Measurements from ENCODE around the gene CSF3.
"Not testable (repeated sequence)": the region's sequence is repeated elsewhere in the genome, so short reads cannot be mapped to it uniquely, and the experiment has no call there.

CSF3 gene

GRCh38 chr17:40005520-40005919, 9.7 kb upstream of the CSF3 start:
- H3K4me3 ChIP-seq (ENCODE audit: low read depth, low read length), result no peak overlapping the region
- no peak for TF ChIP-seq CTCF (IDR thresholded peaks at IDR 0.05; ENCODE audit: insufficient read depth, low read depth, low read length, missing control alignments)
- DNase-seq (ENCODE audit: low read depth), result no peak

- H3K4me3 ChIP-seq (ENCODE audit: low read depth, low read length); DNase-seq (ENCODE audit: low read depth): not testable (repeated sequence)
Measured at GRCh38 chr17:40010946-40011500, 4.2 kb upstream of the CSF3 start.

GRCh38 chr17:40012017-40012647, 3.1 kb upstream of the CSF3 start:
- H3K4me3 ChIP-seq (ENCODE audit: low read depth, low read length); DNase-seq (ENCODE audit: low read depth): not testable (repeated sequence)

GRCh38 chr17:40014375-40014980, 762 bp upstream of the CSF3 start:
- no peak for TF ChIP-seq CTCF (IDR thresholded peaks at IDR 0.05; ENCODE audit: insufficient read depth, low read depth, low read length, missing control alignments)
- DNase-seq (ENCODE audit: low read depth), result peak; percentile 42
- H3K4me3 ChIP-seq (ENCODE audit: low read depth, low read length), result no peak overlapping the region

- DNase-seq (ENCODE audit: low read depth), result no peak
- no peak for TF ChIP-seq CTCF (IDR thresholded peaks at IDR 0.05; ENCODE audit: insufficient read depth, low read depth, low read length, missing control alignments)
- H3K4me3 ChIP-seq (ENCODE audit: low read depth, low read length), result no peak overlapping the region
Measured at GRCh38 chr17:40015998-40016985, 1.1 kb downstream of the CSF3 start.

GRCh38 chr17:40017422-40018080, 2.3 kb downstream of the CSF3 start:
- no peak for DNase-seq (ENCODE audit: low read depth)
- H3K4me3 ChIP-seq (ENCODE audit: low read depth, low read length), result no peak overlapping the region
- no peak for TF ChIP-seq CTCF (IDR thresholded peaks at IDR 0.05; ENCODE audit: insufficient read depth, low read depth, low read length, missing control alignments)

- no peak overlapping the region for H3K4me3 ChIP-seq (ENCODE audit: low read depth, low read length)
- TF ChIP-seq CTCF (IDR thresholded peaks at IDR 0.05; ENCODE audit: insufficient read depth, low read depth, low read length, missing control alignments), result no peak
- DNase-seq (ENCODE audit: low read depth), result no peak
Measured at GRCh38 chr17:40018211-40019121, 3.2 kb downstream of the CSF3 start.
